Uterus (tissue), 2 donors: Measurements from ENCODE around the gene TMEM127.

Experiments
- POLR2A ChIP-seq, 2 donors: fragments of 450-650 bp; IDR thresholded peaks; one replicate each; pipeline ENCODE4 v1.6.1; 2016; ENCODE audit warnings: antibody characterized with exemption in 2 of 2, mild to moderate bottlenecking in 1 of 2, moderate library complexity in 1 of 2
- TF ChIP-seq, protein P1 (sequence below), 4 experiments: fragments of 200-600 bp in 2 of 4; fragments of 450-650 bp in 2 of 4; sonication (generic) in 2 of 4; IDR thresholded peaks; one replicate each; pipeline ENCODE4 v1.5.1; 2016 to 2019; ENCODE audit warnings: antibody characterized with exemption in 4 of 4, mild to moderate bottlenecking in 2 of 4, moderate library complexity in 1 of 4

- TF ChIP-seq, protein P1, sequence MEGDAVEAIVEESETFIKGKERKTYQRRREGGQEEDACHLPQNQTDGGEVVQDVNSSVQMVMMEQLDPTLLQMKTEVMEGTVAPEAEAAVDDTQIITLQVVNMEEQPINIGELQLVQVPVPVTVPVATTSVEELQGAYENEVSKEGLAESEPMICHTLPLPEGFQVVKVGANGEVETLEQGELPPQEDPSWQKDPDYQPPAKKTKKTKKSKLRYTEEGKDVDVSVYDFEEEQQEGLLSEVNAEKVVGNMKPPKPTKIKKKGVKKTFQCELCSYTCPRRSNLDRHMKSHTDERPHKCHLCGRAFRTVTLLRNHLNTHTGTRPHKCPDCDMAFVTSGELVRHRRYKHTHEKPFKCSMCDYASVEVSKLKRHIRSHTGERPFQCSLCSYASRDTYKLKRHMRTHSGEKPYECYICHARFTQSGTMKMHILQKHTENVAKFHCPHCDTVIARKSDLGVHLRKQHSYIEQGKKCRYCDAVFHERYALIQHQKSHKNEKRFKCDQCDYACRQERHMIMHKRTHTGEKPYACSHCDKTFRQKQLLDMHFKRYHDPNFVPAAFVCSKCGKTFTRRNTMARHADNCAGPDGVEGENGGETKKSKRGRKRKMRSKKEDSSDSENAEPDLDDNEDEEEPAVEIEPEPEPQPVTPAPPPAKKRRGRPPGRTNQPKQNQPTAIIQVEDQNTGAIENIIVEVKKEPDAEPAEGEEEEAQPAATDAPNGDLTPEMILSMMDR (IDR thresholded peaks at IDR 0.05) = no peak
- TF ChIP-seq POLR2A (IDR thresholded peaks at IDR 0.05) = no peak
These were observed 38.8 kb upstream of the TMEM127 start for GRCh38 chr2:96304606-96305005.
